Hepatocyte (in vitro differentiated cells): ENCODE results near the gene CLEC4D.

Experiments used
- EZH2phosphoT487 ChIP-seq: fragments of 200-600 bp; sonication (generic); IDR thresholded peaks from one replicate; pipeline ENCODE4 v1.6.1; 2018; ENCODE audit warnings: antibody characterized with exemption, mild to moderate bottlenecking, low read depth, moderate library complexity; ENCODE audit not compliant: unreplicated experiment, severe bottlenecking
- TF ChIP-seq, protein P1 (sequence below): fragments of 200-600 bp; sonication (generic); IDR thresholded peaks from 2 replicates; pipeline ENCODE4 v1.5.1; 2016; ENCODE audit warnings: antibody characterized with exemption, mild to moderate bottlenecking; ENCODE audit not compliant: poor library complexity

- TF ChIP-seq, protein P1, sequence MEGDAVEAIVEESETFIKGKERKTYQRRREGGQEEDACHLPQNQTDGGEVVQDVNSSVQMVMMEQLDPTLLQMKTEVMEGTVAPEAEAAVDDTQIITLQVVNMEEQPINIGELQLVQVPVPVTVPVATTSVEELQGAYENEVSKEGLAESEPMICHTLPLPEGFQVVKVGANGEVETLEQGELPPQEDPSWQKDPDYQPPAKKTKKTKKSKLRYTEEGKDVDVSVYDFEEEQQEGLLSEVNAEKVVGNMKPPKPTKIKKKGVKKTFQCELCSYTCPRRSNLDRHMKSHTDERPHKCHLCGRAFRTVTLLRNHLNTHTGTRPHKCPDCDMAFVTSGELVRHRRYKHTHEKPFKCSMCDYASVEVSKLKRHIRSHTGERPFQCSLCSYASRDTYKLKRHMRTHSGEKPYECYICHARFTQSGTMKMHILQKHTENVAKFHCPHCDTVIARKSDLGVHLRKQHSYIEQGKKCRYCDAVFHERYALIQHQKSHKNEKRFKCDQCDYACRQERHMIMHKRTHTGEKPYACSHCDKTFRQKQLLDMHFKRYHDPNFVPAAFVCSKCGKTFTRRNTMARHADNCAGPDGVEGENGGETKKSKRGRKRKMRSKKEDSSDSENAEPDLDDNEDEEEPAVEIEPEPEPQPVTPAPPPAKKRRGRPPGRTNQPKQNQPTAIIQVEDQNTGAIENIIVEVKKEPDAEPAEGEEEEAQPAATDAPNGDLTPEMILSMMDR: no peak
- no peak for TF ChIP-seq EZH2phosphoT487
Measured at GRCh38 chr12:8483079-8483478, 30.2 kb upstream of the CLEC4D start.
